Measurements from ENCODE around the gene VPS37D.

DNA sequence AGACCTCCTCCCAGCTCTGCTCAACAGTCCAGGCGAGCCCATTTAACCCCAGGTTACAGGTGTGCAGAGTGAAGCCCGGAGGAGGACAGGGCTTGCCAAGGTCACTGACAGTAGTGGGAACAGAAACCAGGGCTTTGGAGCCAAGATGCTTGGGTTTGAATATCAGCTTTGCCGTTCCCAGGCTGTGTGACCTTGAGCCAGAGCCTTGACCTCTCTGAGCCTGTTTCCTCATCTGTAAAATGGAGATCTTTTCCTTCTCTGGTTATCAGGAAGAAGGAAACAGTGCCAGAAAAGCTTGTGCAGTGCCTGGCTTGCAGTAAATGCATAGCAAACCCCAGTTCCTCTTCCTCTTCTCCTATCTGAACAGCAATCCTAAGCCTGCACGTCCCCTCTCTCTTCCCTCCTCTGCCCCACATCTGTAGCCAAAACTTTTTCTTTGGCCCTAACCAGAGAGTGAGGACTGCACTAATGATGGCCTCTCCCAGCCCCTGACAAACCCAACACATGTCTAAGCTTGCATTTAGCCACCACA lies 21.9 kb upstream of the VPS37D start:
- TF ChIP-seq, protein P1, sequence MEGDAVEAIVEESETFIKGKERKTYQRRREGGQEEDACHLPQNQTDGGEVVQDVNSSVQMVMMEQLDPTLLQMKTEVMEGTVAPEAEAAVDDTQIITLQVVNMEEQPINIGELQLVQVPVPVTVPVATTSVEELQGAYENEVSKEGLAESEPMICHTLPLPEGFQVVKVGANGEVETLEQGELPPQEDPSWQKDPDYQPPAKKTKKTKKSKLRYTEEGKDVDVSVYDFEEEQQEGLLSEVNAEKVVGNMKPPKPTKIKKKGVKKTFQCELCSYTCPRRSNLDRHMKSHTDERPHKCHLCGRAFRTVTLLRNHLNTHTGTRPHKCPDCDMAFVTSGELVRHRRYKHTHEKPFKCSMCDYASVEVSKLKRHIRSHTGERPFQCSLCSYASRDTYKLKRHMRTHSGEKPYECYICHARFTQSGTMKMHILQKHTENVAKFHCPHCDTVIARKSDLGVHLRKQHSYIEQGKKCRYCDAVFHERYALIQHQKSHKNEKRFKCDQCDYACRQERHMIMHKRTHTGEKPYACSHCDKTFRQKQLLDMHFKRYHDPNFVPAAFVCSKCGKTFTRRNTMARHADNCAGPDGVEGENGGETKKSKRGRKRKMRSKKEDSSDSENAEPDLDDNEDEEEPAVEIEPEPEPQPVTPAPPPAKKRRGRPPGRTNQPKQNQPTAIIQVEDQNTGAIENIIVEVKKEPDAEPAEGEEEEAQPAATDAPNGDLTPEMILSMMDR (IDR thresholded peaks at IDR 0.05): no peak
- TF ChIP-seq ZFX (IDR thresholded peaks at IDR 0.05; ENCODE audit: borderline replicate concordance): no peak
